H9 (cell line): ENCODE results near the gene MDFI. TPM values are rescaled to one million over a fixed set of nuclear protein-coding genes. Genes with fewer than 3 reads are reported as not detected.

ENCODE experiments used
- DNase-seq: peaks from one replicate; pipeline ENCODE4 v3.0.0-alpha.2; 2017
- H2AFZ ChIP-seq: one replicate; pipeline ENCODE4 v1.6.1; 2013; ENCODE audit warnings: mild to moderate bottlenecking, low read length, control low read depth, moderate library complexity
- H2AK5ac ChIP-seq: 2 replicates; pipeline ENCODE4 v1.6.1; 2013; ENCODE audit warnings: low read length, control low read depth, mixed read lengths; ENCODE audit not compliant: insufficient read length
- H2BK120ac ChIP-seq: one replicate; pipeline ENCODE4 v1.6.1; 2013; ENCODE audit warnings: low read depth, mild to moderate bottlenecking, low read length, control low read depth, inconsistent platforms; ENCODE audit not compliant: poor library complexity, severe bottlenecking
- H2BK12ac ChIP-seq: 2 replicates; pipeline ENCODE4 v1.6.1; 2013; ENCODE audit warnings: low read length, control low read depth, mixed read lengths, low read depth; ENCODE audit not compliant: insufficient read length
- H2BK15ac ChIP-seq: 2 replicates; pipeline ENCODE4 v1.6.1; 2013; ENCODE audit warnings: low read depth, low read length, control low read depth
- H2BK20ac ChIP-seq: one replicate; pipeline ENCODE4 v1.6.1; 2013; ENCODE audit warnings: low read depth, mild to moderate bottlenecking, low read length, control low read depth, inconsistent platforms; ENCODE audit not compliant: poor library complexity, severe bottlenecking
- H2BK5ac ChIP-seq: 2 replicates; pipeline ENCODE4 v1.6.1; 2013; ENCODE audit warnings: low read length, control low read depth, mixed read lengths; ENCODE audit not compliant: insufficient read length
- H3K14ac ChIP-seq: 2 replicates; pipeline ENCODE4 v1.6.1; 2013; ENCODE audit warnings: low read length, control low read depth; ENCODE audit not compliant: insufficient read depth
- H3K18ac ChIP-seq: 2 replicates; pipeline ENCODE4 v1.6.1; 2013; ENCODE audit warnings: low read depth, mild to moderate bottlenecking, mixed read lengths, low read length, control low read depth; ENCODE audit not compliant: insufficient read length
- H3K23ac ChIP-seq: 2 replicates; pipeline ENCODE4 v1.6.1; 2013; ENCODE audit warnings: low read length, control low read depth, mixed read lengths, low read depth; ENCODE audit not compliant: insufficient read length
- H3K23me2 ChIP-seq: 2 replicates; pipeline ENCODE4 v1.6.1; 2013; ENCODE audit warnings: low read depth, mild to moderate bottlenecking, mixed read lengths, low read length, control low read depth; ENCODE audit not compliant: insufficient read length, poor library complexity, severe bottlenecking
- H3K27ac ChIP-seq: 2 replicates; pipeline ENCODE4 v1.5.1; 2013; ENCODE audit warnings: low read length, control low read depth, mixed read lengths, low read depth; ENCODE audit not compliant: insufficient read length
- H3K27me3 ChIP-seq: 2 replicates; pipeline ENCODE4 v1.6.1; 2013; ENCODE audit warnings: low read length, control low read depth, inconsistent platforms; ENCODE audit not compliant: insufficient read depth
- H3K4ac ChIP-seq: 2 replicates; pipeline ENCODE4 v1.6.1; 2013; ENCODE audit warnings: low read depth, mild to moderate bottlenecking, control low read depth, inconsistent platforms, low read length, moderate library complexity
- H3K4me1 ChIP-seq: 2 replicates; pipeline ENCODE4 v1.6.1; 2013; ENCODE audit warnings: low read length, control low read depth, inconsistent platforms; ENCODE audit not compliant: insufficient read depth
- H3K4me2 ChIP-seq: 2 replicates; pipeline ENCODE4 v1.6.1; 2013; ENCODE audit warnings: low read length, control low read depth, mixed read lengths; ENCODE audit not compliant: insufficient read length, insufficient read depth
- H3K56ac ChIP-seq: 2 replicates; pipeline ENCODE4 v1.6.1; 2013; ENCODE audit warnings: low read depth, mild to moderate bottlenecking, mixed read lengths, low read length, control low read depth; ENCODE audit not compliant: insufficient read length
- H3K79me1 ChIP-seq: 2 replicates; pipeline ENCODE4 v1.6.1; 2013; ENCODE audit warnings: low read depth, mild to moderate bottlenecking, moderate library complexity, low read length, control low read depth, inconsistent platforms; ENCODE audit not compliant: insufficient read depth, poor library complexity, severe bottlenecking
- H3K79me2 ChIP-seq: 2 replicates; pipeline ENCODE4 v1.6.1; 2013; ENCODE audit warnings: low read length, control low read depth, inconsistent platforms; ENCODE audit not compliant: insufficient read depth
- H3K9ac ChIP-seq: 2 replicates; pipeline ENCODE4 v1.6.1; 2013; ENCODE audit warnings: low read length, control low read depth, mixed read lengths; ENCODE audit not compliant: insufficient read length; ENCODE audit errors: extremely low read depth
- H3K9me3 ChIP-seq: one replicate; pipeline ENCODE4 v1.6.1; 2013; ENCODE audit warnings: low read depth, low read length, inconsistent platforms; ENCODE audit not compliant: control insufficient read depth
- H3T11ph ChIP-seq: one replicate; pipeline ENCODE4 v1.6.1; 2013; ENCODE audit warnings: mild to moderate bottlenecking, low read length, control low read depth, inconsistent platforms
- H4K20me1 ChIP-seq: one replicate; pipeline ENCODE4 v1.6.1; 2013; ENCODE audit not compliant: control insufficient read depth, insufficient read length, insufficient read depth
- H4K5ac ChIP-seq: 2 replicates; pipeline ENCODE4 v1.6.1; 2013; ENCODE audit warnings: low read depth, mild to moderate bottlenecking, mixed read lengths, low read length, control low read depth; ENCODE audit not compliant: insufficient read length
- H4K8ac ChIP-seq: replicated peaks from 2 replicates; pipeline ENCODE4 v1.6.1; 2013; ENCODE audit warnings: low read length, control low read depth, mixed read lengths, low read depth; ENCODE audit not compliant: insufficient read length
- H4K91ac ChIP-seq: 2 replicates; pipeline ENCODE4 v1.6.1; 2013; ENCODE audit warnings: low read depth, mild to moderate bottlenecking, moderate library complexity, mixed read lengths, low read length, control low read depth; ENCODE audit not compliant: insufficient read length
- H3K27ac Mint-ChIP-seq, 3 experiments: 2 replicates in 2 of 3; 3 replicates in 1 of 3; pipeline ENCODE4 v1.8.0; 2020 to 2021; ENCODE audit warnings: mixed read lengths in 3 of 3, mild to moderate bottlenecking in 1 of 3, moderate library complexity in 1 of 3
- H3K27me3 Mint-ChIP-seq: 2 replicates; pipeline ENCODE4 v1.8.0; 2021; ENCODE audit warnings: low read depth, mild to moderate bottlenecking, moderate library complexity, mixed read lengths
- H3K36me3 Mint-ChIP-seq, 3 experiments: 2 replicates in 2 of 3; 3 replicates in 1 of 3; pipeline ENCODE4 v1.8.0; 2020 to 2021; ENCODE audit warnings: low read depth in 3 of 3, mixed read lengths in 3 of 3; ENCODE audit not compliant: insufficient read depth in 1 of 3
- H3K4me1 Mint-ChIP-seq, 2 experiments: 2 replicates each; pipeline ENCODE4 v1.8.0; 2020; ENCODE audit warnings: mixed read lengths in 2 of 2
- H3K4me3 Mint-ChIP-seq, 2 experiments: 2 replicates in 1 of 2; 3 replicates in 1 of 2; pipeline ENCODE4 v1.8.0; 2020 to 2021; ENCODE audit warnings: mild to moderate bottlenecking in 2 of 2, mixed read lengths in 2 of 2, moderate library complexity in 1 of 2
- H3K9me3 Mint-ChIP-seq, 2 experiments: 2 replicates in 1 of 2; 3 replicates in 1 of 2; pipeline ENCODE4 v1.8.0; 2020; ENCODE audit warnings: mild to moderate bottlenecking in 2 of 2, mixed read lengths in 2 of 2, moderate library complexity in 1 of 2
- CTCF ChIP-seq: fragments of 200-600 bp; sonication (generic); conservative IDR thresholded peaks from 3 replicates; pipeline ENCODE4 v1.8.0; 2021; ENCODE audit warnings: antibody characterized with exemption, mild to moderate bottlenecking
- WGBS: extraction: QIAGEN DNeasy Blood & Tissue Kit; methylation state at CpG from one replicate; pipeline ENCODE4 v1.1.7; 2013; ENCODE audit warnings: missing lambda C conversion rate, low lambda C conversion rate, mixed read lengths; ENCODE audit not compliant: insufficient read length; ENCODE audit errors: extremely low coverage; 5-methylcytosine and 5-hydroxymethylcytosine counted together
- total RNA-seq: library from RNA; stranded (reverse); gene quantifications from 2 replicates; pipeline ENCODE4 v1.2.1, GENCODE V29; 2021

The MDFI gene
- total RNA-seq, 1 experiment from 2014 or later: 45.0 TPM

GRCh38 chr6:41623330-41623729, 14.9 kb upstream of the MDFI start:
- H3K9ac ChIP-seq: no peak overlapping the region
- H2BK120ac ChIP-seq: no peak overlapping the region
- no peaks in the 10 kb centered on the region for H3K79me1 ChIP-seq
- H2BK20ac ChIP-seq: no peak overlapping the region
- H2BK15ac ChIP-seq: no peak overlapping the region
- no peaks in the 10 kb centered on the region for H3K9me3 ChIP-seq
- no peak overlapping the region for H3K4me3 Mint-ChIP-seq
- no peak overlapping the region for H4K5ac ChIP-seq
- H2BK12ac ChIP-seq: no peak overlapping the region
- H3K27me3 ChIP-seq: no peaks in the 10 kb centered on the region
- no peak overlapping the region for H3K27ac ChIP-seq
- H3K27me3 Mint-ChIP-seq: peaks cover 10% of the 10 kb centered on the region
- no peak overlapping the region for H3K14ac ChIP-seq
- H3K56ac ChIP-seq: no peak overlapping the region
- no peak overlapping the region for H3K18ac ChIP-seq
- no peak overlapping the region for H4K8ac ChIP-seq
- H3T11ph ChIP-seq: no peak overlapping the region
- no peaks in the 10 kb centered on the region for H3K4me1 ChIP-seq
- H3K4me1 Mint-ChIP-seq: peaks cover 15 to 22% of the 10 kb centered on the region in 2 experiments
- no peak overlapping the region for H2AK5ac ChIP-seq
- H3K36me3 Mint-ChIP-seq: peaks cover 0 to 21% (median 2%) of the 10 kb centered on the region in 3 experiments; a peak in 5 of 7 replicates
- H3K27ac Mint-ChIP-seq: no peak overlapping the region
- H3K79me2 ChIP-seq: no peaks in the 10 kb centered on the region
- no peaks in the 10 kb centered on the region for H3K23me2 ChIP-seq
- peaks cover 16 to 20% of the 10 kb centered on the region in 2 experiments for H3K9me3 Mint-ChIP-seq
- H3K4ac ChIP-seq: no peak overlapping the region
- no peak overlapping the region for H2BK5ac ChIP-seq
- H2AFZ ChIP-seq: no peak overlapping the region
- no peak for DNase-seq
- no peak for TF ChIP-seq CTCF
- WGBS: no CpG with 5 or more reads among the region's 6 CpGs
- H4K91ac ChIP-seq: no peak overlapping the region
- no peaks in the 10 kb centered on the region for H4K20me1 ChIP-seq
- H3K4me2 ChIP-seq: no peak overlapping the region
- H3K23ac ChIP-seq: no peak overlapping the region
